KG1 (cell line): ENCODE results near the gene NRXN3.

Source experiments
- DNase-seq: peaks from one replicate; lab custom pipeline; 2025; lab: John Stamatoyannopoulos, UW

The NRXN3 gene

DNA sequence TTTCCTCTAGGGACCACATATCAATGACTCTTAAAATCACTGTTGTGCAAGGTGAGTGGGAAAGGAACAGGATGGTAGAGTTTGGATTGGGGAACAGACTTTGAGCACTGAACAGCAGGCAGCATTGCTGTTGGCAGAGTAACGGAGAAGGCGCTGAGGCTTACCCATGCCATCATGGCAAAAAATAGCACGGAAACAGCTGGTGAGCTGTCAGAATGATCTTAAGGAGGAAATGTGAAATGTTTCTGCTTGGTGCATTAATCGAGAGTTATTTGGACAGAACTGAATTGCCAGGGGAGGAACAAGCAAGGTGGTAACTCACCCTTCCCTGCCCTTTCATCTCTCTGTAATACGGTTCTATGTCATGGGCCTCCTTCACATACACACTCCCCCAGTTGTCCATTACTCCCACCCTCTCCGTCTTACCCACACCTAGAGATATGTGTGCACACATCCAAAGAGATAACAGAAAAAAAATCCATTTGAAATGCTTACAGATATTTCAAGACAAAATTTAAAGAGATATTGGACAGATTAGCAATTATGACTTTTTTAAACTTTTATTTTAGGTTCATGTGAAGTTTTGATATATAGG is 1468.6 kb downstream of the NRXN3 start:
- DNase-seq: no peak

DNA sequence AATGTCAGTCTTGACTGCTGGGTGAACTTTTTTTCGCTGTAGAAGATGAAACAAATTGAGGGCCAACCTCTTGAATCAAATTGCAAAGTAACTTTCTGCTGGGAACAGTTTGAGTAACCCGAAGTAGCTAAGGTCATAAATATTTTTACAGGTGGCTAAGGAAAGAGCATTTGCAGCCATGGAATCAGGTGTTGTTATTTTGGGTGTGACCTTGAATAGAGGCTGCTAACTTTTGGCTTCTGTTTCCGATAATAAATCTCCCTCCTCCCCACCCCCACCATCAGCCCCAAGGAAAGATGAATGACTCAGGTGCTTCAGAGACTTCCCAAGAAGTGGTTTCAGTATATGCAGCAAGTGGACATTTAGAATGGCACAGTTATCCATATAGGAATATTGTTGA is 1469.4 kb downstream of the NRXN3 start:
- no peak for DNase-seq

DNA sequence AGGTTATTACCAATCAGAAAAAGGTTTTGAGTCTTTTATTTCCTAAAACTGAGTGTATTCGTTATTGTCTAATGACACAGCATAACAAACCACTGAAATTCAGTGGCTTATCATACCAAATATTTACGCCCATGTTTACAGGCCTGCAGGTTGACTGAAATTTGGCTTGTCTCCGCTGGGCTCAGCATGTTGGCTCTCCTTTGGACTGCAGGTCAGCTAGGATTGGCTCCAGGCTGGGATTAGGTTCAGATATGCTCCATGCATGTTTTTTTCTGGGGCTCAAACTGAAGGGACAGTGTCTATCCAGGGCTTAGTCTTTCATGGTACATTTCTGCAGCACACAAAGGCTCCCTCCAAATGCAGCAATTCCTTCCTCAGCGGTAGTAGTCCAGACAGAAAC is 1471.2 kb downstream of the NRXN3 start:
- no peak for DNase-seq

DNA sequence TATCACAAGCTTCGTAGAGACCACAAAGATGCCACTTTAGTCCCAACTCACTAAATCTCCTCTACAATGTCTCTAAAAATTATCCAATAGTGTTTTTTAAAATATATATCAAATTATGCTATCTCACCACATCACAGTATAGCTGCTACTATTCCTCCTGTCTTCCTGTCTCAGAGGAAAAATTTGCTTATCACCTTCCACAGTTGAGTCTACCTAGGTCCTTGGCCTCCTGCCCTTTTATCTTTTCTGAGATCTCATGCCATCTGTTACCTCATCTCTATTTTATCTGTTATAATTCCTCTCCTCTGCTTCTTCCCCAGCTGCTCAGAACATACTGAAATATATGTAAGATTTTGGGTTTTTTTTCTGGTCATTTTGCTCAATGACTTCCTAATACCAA is 1473.0 kb downstream of the NRXN3 start:
- no peak for DNase-seq

DNA sequence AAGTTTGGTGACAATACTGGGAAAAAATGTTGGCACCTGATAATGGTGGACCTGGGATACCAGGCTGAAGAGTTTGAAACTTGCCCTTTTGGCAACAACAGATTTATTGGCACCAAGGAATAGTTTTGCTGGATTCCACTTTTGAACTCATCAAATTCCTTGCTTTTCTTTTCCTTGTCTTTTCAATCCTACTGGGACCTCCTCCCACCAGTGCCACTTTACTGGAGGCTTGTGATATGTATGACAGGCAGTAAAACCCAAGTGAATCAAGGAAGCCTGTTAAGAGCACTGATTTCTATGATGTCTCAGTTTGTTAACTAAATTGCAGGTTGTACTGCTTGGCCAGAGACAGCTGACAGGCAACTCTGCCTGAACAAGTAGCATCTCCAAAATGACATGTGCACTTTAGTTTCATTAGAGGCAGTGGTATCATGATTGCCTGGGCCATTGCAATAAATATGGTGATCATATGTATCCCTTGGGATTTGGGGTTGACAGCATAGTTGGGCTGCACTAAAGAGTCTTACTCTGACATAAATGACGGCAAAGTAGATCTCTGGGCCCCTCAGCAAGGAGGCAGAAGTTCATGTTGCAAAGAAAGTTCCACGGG is 1475.7 kb downstream of the NRXN3 start:
- DNase-seq: no peak

DNA sequence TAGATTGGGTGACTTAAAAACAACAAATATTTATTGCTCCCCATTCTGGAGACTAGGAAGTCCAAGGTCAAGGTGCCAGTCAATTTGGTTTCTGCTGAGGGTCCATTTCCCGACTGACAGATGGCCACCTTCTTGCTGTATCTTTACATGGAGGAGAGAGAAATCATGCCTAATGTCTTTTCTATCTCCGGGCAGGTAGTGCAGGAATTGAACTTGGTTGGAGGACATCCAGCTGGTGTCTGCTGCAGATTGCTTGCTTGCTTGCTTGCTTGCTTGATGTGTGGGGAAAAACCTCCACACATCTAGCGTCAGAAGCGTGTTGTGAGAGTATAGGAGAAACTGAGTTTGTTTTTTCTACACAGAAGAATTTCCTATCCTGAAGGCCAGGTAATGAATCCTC is 1479.7 kb downstream of the NRXN3 start:
- DNase-seq: no peak

DNA sequence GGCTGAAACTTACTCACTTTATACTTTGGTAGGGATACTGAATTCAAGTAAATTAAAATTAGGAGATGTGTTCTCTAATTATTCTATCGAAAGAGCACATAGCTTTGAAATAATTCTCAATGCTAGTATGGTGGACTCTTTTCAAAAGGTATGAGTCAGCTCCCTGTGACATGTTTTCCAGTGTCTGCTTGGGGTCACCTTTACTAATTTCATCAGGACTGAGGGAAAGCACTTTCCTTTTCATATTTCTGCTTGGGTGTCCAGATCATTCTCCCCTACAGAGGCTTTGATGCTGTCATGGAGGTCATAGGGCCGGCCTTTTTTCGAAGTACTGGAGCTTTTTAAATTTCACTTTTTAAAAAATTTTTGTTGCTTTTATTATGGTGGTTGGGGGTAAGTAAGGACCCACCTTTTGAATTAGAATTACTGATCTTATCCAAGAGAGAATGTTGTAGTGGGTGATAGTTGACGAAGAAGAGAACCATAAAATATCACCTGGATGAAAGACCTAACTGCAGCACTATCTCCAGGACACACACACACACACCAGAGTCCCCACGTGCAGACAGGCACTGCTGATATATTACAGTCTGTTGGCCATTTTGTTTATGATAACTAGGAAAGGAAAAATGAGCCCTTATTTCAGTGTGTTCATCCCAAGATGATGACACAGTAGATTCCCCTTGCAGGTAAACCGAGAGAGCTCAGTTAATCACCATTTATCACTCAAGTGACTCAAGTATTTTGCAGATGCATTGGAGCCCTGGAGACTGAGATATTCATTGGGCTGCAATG is 1482.5 kb downstream of the NRXN3 start:
- DNase-seq: no peak

DNA sequence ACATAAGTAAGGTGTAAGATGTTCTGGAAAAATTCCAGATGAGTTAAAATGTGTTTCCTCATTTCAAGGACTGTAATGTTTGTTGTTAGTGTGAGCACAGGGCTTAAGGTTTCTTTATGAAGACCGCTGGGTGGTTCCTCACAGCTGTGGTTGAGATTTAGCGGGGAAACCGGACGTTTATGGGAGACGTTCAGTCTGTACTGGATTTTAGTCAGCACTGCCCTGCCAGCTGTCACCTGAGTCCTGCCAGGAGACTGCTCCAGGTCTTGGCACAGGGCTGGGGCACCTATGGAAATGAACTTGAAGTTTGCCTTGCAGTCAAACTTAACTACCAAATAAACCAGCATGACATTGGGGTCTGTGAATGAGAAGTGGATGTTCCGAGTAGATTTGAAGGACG is 1485.9 kb downstream of the NRXN3 start:
- DNase-seq: no peak

DNA sequence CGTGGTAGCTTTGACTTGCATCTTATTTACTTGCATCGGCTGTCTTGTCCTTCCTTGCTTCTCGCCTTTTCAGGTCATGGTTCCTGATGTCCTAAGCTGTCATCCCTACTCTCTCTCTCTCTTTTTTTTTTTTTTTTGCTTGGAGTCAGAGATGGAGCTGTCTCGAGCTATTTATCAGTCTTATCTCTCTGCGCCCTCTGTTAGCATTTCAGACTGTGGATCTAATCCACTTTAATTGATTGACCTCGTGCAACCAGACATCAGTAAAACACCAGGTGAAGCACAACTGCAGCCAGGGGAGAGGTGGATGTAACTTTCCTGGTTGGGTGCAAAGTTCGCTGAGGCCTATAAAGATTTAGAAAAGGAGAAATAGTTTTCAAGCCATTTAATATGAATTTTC is 1486.3 kb downstream of the NRXN3 start:
- DNase-seq: no peak

DNA sequence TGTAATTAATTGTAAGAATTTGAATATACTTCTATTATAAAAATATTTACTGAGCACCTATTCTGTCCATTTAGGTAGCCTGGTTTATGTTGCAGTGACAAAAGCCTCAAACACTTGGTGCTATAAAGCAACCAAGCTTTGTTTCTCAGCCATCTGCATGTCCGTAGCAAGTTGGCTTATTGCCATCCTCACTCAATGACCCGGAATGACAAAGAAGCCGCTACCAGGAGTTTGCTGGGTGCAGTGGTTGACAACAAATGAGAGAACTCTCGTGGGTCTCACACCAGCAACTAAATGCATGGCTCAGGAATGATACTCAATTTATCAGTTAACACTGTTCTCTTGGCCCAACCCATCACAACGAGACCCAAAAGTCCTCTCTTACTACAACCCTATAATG is 1488.0 kb downstream of the NRXN3 start:
- DNase-seq: no peak

DNA sequence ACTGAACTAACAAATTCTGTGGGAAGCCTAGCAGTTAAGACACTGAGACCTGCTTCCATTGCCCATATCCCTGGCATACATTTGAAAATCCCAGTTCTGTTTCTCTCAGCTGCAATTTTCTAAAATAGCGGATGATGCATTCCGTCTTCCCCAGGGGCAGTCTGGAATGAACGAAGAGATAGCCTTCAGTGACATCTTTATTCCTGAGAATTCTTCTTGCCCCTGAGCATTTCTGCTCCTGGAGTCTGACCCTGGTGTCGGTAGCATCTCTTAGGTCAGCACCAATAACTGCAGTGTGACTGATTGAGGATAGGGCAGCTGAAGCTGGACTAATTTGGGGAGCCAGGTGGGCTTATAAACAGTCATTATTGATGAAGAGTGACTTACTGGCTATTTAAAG is 1488.6 kb downstream of the NRXN3 start:
- DNase-seq: no peak

DNA sequence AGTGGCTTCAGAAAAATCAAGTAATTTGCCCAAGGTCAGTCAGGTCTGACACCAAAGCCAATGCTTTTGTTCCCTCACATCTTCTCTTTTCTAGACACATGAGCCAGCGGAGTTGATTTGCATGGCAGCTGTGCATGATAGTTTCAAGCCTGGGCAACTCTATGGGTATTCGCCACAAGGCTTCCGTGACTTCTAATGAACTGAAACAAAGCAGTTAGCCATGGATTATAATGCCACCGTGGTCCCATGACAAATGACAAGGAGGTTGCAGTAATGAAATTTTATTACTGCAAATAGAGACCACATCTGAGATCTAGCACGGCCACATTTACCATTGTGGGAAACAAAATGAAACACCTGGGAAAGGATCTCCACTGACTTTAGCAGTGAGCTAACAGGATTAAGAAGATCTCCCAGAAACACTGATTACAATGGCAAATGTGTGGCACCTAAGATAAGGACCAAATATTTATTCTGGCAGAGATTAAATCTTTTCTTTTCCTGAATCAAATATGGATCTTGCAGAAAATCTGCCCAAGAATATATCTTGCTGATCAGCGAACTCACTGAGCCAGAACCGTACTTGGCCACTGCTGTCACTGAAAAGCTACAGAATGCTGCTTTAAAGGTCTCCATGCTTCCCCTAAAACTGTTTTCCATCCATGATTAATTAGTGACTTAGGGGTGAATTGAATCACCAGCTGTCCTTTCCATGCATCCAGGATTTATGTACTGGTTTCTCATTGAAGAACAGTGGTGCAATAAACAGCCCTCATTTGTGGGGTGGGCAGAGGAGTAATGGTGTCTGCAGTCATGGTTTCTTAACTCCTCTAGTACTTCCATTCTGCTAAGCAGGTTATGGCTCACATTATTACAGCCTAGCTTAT is 1490.1 kb downstream of the NRXN3 start:
- DNase-seq: no peak

DNA sequence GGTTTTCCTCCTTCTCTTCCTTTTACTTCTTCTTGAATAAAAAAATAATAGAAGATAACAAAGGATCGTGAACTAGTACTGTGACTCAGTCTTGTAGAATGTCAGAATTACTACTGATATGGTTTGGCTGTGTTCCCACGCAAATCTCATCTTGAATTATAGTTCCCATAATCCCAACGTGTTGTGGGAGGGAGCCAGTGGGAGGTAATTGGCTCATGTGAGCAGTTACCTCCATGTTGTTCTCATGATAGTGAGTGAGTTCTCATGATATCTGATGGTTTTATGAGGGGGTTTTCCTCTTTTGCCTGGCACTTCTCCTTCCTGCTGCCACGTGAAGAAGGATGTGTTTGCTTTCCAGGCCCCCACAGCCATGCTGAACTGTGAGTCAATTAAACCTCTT is 1491.6 kb downstream of the NRXN3 start:
- DNase-seq: no peak

DNA sequence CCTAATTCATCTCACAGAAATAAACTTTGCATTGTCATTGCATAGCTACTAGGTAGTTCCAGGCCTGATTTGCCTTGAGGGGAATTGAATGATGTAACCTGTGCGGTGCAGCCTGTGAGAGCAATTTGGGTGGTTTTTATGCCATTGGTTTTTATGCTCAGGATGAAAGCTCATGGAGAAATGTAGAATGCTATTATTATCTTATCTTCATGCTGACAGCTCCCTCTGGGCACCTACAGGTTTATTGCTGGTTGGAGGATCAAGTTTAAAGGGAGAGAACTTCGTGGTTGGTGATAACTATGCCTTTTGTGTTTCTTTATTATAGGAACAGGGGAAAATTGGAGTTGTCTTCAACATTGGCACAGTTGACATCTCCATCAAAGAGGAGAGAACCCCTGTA is 1493.3 kb downstream of the NRXN3 start:
- DNase-seq: no peak

DNA sequence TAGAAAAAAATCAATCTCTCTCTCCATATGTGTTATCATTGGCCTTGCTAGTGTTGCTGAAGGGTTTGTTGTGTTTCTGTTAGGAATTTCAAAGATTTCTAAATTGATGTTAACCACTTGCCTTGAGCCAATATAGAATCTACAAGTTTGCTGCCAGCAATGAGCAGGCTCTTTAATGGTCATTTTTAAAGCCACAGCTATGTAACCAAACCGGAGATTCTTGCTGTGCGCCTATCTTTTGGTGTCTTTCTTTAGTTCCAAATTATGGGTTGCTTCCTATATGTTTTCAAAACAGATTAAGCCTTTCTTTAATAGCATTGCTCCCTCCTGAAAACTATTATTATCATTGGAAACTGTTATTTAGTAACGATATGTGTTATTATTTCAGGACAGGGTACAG is 1495.4 kb downstream of the NRXN3 start:
- DNase-seq: no peak

DNA sequence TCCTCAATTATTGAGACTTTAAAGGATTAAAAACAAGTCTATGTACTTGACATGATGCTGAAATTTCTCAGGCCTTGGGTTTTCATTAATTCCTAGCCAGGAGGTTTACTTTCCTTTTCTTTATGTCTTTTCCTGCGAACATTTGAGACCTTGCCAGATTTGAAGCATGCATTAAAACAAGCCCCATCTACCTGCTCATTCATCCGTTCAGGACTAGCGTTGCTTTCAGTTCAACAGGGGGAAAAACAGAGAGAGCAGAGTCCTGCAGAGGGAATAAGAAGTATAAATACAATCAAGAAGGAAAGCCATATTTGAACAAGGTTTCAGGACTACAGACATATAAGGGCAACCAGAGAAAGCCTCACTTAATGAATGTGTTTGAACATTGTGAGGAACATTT is 1498.8 kb downstream of the NRXN3 start:
- no peak for DNase-seq

DNA sequence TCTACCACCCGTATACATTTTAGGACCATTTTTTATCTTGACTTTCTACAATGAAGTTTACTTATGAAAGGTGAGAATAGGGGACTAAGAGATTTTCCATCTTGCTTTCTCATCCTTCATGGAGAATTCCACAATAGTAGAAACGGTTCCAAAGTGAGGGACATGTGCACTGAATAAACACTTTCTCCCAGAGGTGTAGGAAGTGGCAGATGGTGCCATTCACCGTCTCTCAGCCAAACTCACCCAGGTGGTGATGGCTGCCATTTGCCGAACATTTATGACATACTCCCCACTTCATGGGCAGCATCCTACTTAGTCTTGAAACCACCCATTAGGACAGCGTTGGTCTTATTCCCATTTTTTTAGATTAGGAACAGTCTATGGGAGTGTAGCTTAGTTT is 1500.6 kb downstream of the NRXN3 start:
- DNase-seq: no peak

DNA sequence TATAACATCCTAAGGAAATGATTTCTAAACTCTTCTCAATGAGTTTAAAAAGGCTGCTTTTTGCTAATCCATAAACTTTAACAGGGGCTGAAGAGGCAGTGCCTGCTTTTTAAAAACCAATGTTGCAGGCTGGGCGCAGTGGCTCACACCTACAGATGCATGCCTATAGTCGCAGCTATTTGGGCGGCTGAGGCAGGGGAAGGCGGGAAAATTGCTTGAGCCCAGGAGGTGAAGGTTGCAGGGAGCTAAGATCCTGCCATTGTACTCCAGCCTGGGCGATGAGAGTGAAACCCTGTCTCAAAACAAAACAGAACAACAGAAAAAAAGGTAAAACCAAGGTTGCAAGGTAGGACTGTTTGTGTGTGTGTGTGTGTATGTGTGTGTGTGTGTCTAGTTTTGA is 1509.9 kb downstream of the NRXN3 start:
- DNase-seq: no peak

DNA sequence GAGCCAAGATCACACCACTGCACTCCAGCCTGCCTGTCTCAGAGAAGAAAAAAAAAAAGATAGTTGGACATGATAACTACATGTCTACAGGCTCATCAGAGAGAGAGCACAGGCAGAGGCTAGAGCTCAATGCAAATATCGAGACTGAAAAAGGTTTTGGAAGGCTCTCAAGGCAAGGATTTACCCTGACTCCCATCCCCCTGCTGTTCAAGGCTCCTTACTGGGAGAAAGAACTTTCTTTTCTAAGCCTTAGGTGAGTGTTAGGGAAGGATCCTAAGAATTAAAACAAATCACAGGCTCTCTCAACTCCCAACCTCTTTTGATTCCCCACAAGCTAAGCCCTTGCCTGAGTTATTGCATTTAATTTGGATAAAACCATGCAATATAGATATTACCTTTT is 1516.0 kb downstream of the NRXN3 start:
- DNase-seq: no peak

DNA sequence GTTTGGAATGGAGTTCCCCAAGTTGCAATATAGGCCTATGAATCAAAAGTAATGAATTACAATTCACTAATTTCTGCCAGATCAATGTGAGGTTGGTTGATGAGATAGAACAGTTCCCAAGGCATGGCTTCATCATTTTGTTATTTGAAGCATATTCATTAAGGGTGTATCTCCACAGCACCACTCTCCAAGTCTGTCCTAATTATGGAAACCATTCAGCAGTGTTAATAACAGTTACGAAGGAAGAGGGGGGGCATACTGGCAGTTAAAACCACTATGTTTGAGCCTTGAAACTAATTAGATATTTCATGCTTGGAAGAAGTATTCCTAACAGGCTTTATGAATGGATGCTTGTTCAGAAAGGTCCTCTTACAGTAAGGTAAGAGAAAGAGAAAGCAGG is 1520.8 kb downstream of the NRXN3 start:
- DNase-seq: no peak

DNA sequence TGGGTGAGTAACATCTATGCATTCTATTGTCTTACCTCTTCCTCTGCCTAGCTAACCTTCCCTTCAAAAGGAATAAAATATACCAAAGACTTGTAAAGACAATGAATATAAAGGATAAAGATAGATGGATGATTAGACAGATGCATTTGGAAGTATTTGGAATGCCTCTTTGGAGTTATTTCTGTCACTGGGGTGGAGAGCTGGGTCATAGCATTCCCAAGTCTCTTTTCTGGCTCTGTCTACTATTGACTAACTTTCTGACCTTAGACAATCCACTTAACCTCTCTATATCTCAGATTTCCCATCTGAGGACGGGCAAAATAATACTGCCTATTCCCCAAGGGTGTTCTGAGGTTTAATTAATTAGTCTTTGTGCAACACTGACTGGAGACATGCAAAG is 1523.8 kb downstream of the NRXN3 start:
- no peak for DNase-seq

DNA sequence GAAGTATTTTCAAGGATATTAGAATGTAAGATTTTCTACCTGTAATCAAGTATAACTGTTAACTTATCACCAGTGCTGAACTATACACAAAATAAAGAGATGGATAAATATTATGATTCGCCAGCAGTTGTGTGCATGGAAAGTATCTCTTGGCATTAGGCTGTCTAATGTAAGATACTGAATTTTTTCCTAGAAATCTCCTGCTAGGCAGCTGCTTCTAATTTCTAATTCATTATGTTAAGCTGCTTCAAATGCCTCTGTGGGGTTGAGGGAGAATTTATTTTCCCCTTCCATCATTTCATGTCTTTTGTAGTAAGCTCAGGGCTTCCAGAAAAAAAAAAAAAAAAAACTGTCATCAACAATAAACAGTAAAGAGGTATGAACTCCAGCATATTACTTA is 1525.1 kb downstream of the NRXN3 start:
- no peak for DNase-seq

DNA sequence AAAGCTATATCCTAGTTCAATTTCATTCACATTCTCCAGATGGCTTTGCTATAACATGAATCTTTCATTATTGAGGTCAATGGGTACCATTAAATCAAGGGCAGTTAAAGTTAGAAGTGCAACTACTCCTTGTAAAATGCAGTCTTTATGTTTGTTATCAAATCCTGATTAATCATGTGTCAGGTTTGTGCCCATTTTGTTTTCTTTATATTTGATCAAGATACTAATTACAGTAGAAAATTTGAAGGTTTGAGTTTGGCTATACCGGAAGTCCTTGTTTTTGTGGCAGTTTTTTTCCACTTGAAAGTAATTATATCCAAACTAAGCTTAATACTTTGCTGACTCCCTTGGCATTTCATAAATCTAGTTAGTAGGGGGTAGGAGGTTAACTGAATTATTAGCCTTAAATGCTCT is 1528.1 kb downstream of the NRXN3 start:
- no peak for DNase-seq
